SK-N-SH (cell line): Measurements from ENCODE around the gene DND1. TPM values are rescaled to one million over a fixed set of nuclear protein-coding genes. Genes with fewer than 3 reads are reported as not detected.

Source experiments
- CHD2 ChIP-seq: fragments of 150-350 bp; IDR thresholded peaks from 2 replicates; pipeline ENCODE4 v1.6.1; 2018; ENCODE audit warnings: low read length; ENCODE audit not compliant: partially characterized antibody
- EP300 ChIP-seq, 2 experiments: IDR thresholded peaks; 2 replicates each; pipeline versions ENCODE4 v1.4.0 to v1.6.1; 2012; ENCODE audit warnings: borderline replicate concordance in 1 of 2, low read depth in 1 of 2, low read length in 1 of 2
- FOSL2 ChIP-seq: IDR thresholded peaks from 2 replicates; pipeline ENCODE4 v1.4.0; 2012; ENCODE audit warnings: low read depth, mild to moderate bottlenecking, moderate library complexity, borderline replicate concordance
- FOXM1 ChIP-seq: IDR thresholded peaks from 2 replicates; pipeline ENCODE4 v1.4.0; 2012; ENCODE audit warnings: low read depth, mild to moderate bottlenecking
- GABPA ChIP-seq: IDR thresholded peaks from 2 replicates; pipeline ENCODE4 v1.4.0; 2012; ENCODE audit warnings: low read depth, mild to moderate bottlenecking
- GATA2 ChIP-seq: sonication (generic); formaldehyde crosslinking; IDR thresholded peaks from 2 replicates; pipeline ENCODE4 v1.5.0; 2020; ENCODE audit warnings: mild to moderate bottlenecking, missing genetic modification reagents
- MEF2A ChIP-seq: IDR thresholded peaks from 2 replicates; pipeline ENCODE4 v1.4.0; 2012; ENCODE audit warnings: low read depth, borderline replicate concordance
- MXI1 ChIP-seq: IDR thresholded peaks from 2 replicates; pipeline ENCODE4 v1.6.1; 2012; ENCODE audit warnings: mild to moderate bottlenecking, low read depth, low read length, improper control_type of control experiment
- POLR2AphosphoS5 ChIP-seq: IDR thresholded peaks from 2 replicates; pipeline ENCODE4 v1.6.1; 2012; ENCODE audit warnings: low read depth, low read length
- RCOR1 ChIP-seq: fragments of 150-350 bp; IDR thresholded peaks from 2 replicates; pipeline ENCODE4 v1.6.1; 2017; ENCODE audit warnings: antibody characterized with exemption, low read length
- RFX5 ChIP-seq: IDR thresholded peaks from 2 replicates; pipeline ENCODE4 v1.6.1; 2012; ENCODE audit warnings: mild to moderate bottlenecking, improper control_type of control experiment, low read length
- RXRA ChIP-seq: IDR thresholded peaks from 2 replicates; pipeline ENCODE4 v1.4.0; 2012; ENCODE audit warnings: low read depth, mild to moderate bottlenecking, borderline replicate concordance
- SMC3 ChIP-seq: IDR thresholded peaks from 2 replicates; pipeline ENCODE4 v1.6.1; 2012; ENCODE audit warnings: low read depth, low read length, improper control_type of control experiment
- TCF12 ChIP-seq: IDR thresholded peaks from 2 replicates; pipeline ENCODE4 v1.4.0; 2012
- TEAD4 ChIP-seq: IDR thresholded peaks from 2 replicates; pipeline ENCODE4 v1.4.0; 2012; ENCODE audit warnings: mild to moderate bottlenecking, borderline replicate concordance; ENCODE audit not compliant: insufficient read depth
- YY1 ChIP-seq: IDR thresholded peaks from 2 replicates; pipeline ENCODE4 v1.4.0; 2012; ENCODE audit warnings: low read depth, mild to moderate bottlenecking
- polyA plus RNA-seq, 3 experiments: library from polyadenylated mRNA; depleted of rRNA; stranded (reverse); fragments of >200 nt; gene quantifications; 2 replicates each; pipeline ENCODE4 v1.2.3, GENCODE V29; 2012
- TF ChIP-seq, protein P1 (sequence below): IDR thresholded peaks from 2 replicates; pipeline ENCODE4; 2012
- TF ChIP-seq, protein P2 (sequence below): IDR thresholded peaks from 2 replicates; pipeline ENCODE4 v1.4.0; 2012; ENCODE audit warnings: low read depth
- TF ChIP-seq, protein P3 (sequence below): fragments of 150-350 bp; IDR thresholded peaks from 2 replicates; pipeline ENCODE4 v1.6.1; 2016; ENCODE audit warnings: mild to moderate bottlenecking, low read depth, low read length
- TF ChIP-seq, protein P4 (sequence below): IDR thresholded peaks from 2 replicates; pipeline ENCODE4 v1.4.0; 2012; ENCODE audit warnings: low read depth, borderline replicate concordance
- TF ChIP-seq, protein P5 (sequence below): IDR thresholded peaks from 2 replicates; pipeline ENCODE4 v1.6.1; 2012; ENCODE audit warnings: mild to moderate bottlenecking, low read depth, low read length, moderate library complexity

The DND1 gene
- polyA plus RNA-seq, 1 of the 3 experiments (the other 2 are of a cell fraction) = 1.2 TPM

DNA sequence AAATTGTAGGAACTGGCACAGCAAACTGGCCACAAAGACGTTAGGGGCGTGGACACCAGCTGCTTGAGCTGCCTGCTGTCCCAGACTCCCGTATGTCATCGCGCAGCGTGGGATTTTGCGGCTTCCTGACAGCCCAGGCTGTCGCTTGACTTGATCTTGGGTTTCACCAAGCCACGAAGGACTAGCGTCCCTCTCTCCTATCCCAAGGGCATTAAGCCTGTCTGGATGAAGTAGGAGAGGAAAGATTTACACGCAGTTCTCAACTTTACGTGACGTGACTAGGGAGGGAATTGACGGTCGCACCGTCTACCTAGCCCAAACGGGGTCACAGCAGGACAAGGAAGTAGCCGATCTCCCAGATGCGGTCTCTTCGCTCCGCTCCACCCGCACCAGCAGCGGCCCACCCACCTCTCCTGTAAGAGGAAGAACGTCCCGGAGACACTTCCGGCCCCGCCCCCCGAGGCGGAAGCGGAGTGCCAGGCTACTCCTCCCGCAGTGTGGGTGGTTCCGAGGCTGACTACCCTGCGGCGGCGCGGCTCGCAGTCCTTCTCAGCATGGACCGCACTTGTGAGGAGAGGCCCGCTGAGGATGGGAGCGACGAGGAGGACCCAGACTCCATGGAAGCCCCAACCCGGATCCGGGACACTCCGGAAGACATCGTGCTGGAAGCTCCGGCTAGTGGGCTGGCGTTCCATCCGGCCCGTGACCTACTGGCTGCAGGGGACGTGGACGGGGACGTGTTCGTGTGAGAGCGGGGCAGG is 8.8 kb downstream of the DND1 start, which contains the start of gene WDR55 (continued):
- TF ChIP-seq RFX5 (no peak), EP300 (IDR thresholded peaks at IDR 0.05; ENCODE audit: borderline replicate concordance in 1 of 2, low read depth in 1 of 2, low read length in 1 of 2) (no peak), TCF12 (no peak; the same call in 1 of the 2 replicates), FOXM1 (no peak), TEAD4 (no peak), SMC3 (no peak), POLR2AphosphoS5 (peak; percentile 97), RXRA (peak; percentile 40; the same call in 1 of the 2 replicates), RCOR1 (no peak), FOSL2 (no peak), GABPA (peak; percentile 90), GATA2 (CRISPR knock-in tag) (no peak), MEF2A (no peak), YY1 (0 out of 2 replicates have a peak, but pooled peaks have one; percentile 45), CHD2 (peak; percentile 38), MXI1 (peak; percentile 93)
- TF ChIP-seq, protein P1, sequence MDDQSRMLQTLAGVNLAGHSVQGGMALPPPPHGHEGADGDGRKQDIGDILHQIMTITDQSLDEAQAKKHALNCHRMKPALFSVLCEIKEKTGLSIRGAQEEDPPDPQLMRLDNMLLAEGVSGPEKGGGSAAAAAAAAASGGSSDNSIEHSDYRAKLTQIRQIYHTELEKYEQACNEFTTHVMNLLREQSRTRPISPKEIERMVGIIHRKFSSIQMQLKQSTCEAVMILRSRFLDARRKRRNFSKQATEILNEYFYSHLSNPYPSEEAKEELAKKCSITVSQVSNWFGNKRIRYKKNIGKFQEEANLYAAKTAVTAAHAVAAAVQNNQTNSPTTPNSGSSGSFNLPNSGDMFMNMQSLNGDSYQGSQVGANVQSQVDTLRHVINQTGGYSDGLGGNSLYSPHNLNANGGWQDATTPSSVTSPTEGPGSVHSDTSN = no peak
- TF ChIP-seq, protein P2, sequence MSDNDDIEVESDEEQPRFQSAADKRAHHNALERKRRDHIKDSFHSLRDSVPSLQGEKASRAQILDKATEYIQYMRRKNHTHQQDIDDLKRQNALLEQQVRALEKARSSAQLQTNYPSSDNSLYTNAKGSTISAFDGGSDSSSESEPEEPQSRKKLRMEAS = peak; percentile 62
- TF ChIP-seq, protein P3, sequence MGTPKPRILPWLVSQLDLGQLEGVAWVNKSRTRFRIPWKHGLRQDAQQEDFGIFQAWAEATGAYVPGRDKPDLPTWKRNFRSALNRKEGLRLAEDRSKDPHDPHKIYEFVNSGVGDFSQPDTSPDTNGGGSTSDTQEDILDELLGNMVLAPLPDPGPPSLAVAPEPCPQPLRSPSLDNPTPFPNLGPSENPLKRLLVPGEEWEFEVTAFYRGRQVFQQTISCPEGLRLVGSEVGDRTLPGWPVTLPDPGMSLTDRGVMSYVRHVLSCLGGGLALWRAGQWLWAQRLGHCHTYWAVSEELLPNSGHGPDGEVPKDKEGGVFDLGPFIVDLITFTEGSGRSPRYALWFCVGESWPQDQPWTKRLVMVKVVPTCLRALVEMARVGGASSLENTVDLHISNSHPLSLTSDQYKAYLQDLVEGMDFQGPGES = no peak
- TF ChIP-seq, protein P4, sequence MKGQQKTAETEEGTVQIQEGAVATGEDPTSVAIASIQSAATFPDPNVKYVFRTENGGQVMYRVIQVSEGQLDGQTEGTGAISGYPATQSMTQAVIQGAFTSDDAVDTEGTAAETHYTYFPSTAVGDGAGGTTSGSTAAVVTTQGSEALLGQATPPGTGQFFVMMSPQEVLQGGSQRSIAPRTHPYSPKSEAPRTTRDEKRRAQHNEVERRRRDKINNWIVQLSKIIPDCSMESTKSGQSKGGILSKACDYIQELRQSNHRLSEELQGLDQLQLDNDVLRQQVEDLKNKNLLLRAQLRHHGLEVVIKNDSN = no peak
- TF ChIP-seq, protein P5, sequence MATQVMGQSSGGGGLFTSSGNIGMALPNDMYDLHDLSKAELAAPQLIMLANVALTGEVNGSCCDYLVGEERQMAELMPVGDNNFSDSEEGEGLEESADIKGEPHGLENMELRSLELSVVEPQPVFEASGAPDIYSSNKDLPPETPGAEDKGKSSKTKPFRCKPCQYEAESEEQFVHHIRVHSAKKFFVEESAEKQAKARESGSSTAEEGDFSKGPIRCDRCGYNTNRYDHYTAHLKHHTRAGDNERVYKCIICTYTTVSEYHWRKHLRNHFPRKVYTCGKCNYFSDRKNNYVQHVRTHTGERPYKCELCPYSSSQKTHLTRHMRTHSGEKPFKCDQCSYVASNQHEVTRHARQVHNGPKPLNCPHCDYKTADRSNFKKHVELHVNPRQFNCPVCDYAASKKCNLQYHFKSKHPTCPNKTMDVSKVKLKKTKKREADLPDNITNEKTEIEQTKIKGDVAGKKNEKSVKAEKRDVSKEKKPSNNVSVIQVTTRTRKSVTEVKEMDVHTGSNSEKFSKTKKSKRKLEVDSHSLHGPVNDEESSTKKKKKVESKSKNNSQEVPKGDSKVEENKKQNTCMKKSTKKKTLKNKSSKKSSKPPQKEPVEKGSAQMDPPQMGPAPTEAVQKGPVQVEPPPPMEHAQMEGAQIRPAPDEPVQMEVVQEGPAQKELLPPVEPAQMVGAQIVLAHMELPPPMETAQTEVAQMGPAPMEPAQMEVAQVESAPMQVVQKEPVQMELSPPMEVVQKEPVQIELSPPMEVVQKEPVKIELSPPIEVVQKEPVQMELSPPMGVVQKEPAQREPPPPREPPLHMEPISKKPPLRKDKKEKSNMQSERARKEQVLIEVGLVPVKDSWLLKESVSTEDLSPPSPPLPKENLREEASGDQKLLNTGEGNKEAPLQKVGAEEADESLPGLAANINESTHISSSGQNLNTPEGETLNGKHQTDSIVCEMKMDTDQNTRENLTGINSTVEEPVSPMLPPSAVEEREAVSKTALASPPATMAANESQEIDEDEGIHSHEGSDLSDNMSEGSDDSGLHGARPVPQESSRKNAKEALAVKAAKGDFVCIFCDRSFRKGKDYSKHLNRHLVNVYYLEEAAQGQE = no peak
- TF ChIP-seq, all 33 proteins: peak for 12
